GM19463 (cell line): ENCODE data around the gene AKAP13.
A peak's percentile ranks its signal among the peaks of the same experiment; 100 is the strongest.
"Not testable (repeated sequence)": the region's sequence is repeated elsewhere in the genome, so short reads cannot be mapped to it uniquely, and the experiment has no call there.

Experiments
- ATAC-seq: cut with Tn5 transposase; IDR thresholded peaks from one replicate; pipeline ENCODE4 v1.9.1; 2021; ENCODE audit warnings: mild to moderate bottlenecking, moderate library complexity; ENCODE audit not compliant: unreplicated experiment

The AKAP13 gene

GRCh38 chr15:85408270-85408746 is 27.9 kb downstream of the AKAP13 start:
- peak; percentile 58 for ATAC-seq

GRCh38 chr15:85412066-85412465 is 31.7 kb downstream of the AKAP13 start:
- ATAC-seq, result no peak

- peak; percentile 99 for ATAC-seq
Observed at GRCh38 chr15:85412956-85413854, 32.8 kb downstream of the AKAP13 start.

GRCh38 chr15:85414037-85414436 is 33.6 kb downstream of the AKAP13 start:
- no peak for ATAC-seq

- no peak for ATAC-seq
Observed at GRCh38 chr15:85414495-85414894, 34.1 kb downstream of the AKAP13 start.

GRCh38 chr15:85414991-85415390 is 34.6 kb downstream of the AKAP13 start:
- no peak for ATAC-seq

GRCh38 chr15:85415783-85416182 is 35.4 kb downstream of the AKAP13 start:
- no peak for ATAC-seq

- no peak for ATAC-seq
Observed at GRCh38 chr15:85417276-85417675, 36.9 kb downstream of the AKAP13 start.

GRCh38 chr15:85419161-85419560 is 38.8 kb downstream of the AKAP13 start:
- ATAC-seq, result no peak

- no peak for ATAC-seq
Observed at GRCh38 chr15:85421116-85421925, 40.9 kb downstream of the AKAP13 start.

GRCh38 chr15:85422607-85423006 is 42.2 kb downstream of the AKAP13 start:
- no peak for ATAC-seq

GRCh38 chr15:85423256-85423655 is 42.9 kb downstream of the AKAP13 start:
- no peak for ATAC-seq

DNA sequence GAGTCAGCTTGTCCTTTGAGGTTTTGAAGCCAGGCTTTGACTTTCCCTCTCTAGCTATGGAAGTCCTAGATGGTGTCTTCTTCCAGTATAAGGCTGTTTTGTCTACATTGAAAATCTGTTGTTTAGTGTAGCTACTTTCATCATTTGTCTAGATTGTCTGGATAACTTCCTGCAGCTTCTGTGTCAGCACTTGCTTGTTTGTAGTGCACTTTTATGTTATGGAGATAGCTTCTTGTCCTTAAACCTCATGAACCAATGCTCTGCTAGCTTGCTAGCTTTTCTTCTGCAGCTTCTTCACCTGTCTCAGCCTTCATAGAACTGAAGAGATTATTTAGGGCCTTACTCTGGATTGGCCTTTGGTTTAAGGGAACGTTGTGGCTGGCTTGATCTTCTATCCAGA is 43.8 kb downstream of the AKAP13 start:
- ATAC-seq, result no peak

- ATAC-seq, result no peak
Observed at GRCh38 chr15:85426481-85426880, 46.1 kb downstream of the AKAP13 start.

- no peak for ATAC-seq
Observed at GRCh38 chr15:85427286-85428028, 47.1 kb downstream of the AKAP13 start.

GRCh38 chr15:85429522-85429921 is 49.1 kb downstream of the AKAP13 start:
- ATAC-seq, result no peak

DNA sequence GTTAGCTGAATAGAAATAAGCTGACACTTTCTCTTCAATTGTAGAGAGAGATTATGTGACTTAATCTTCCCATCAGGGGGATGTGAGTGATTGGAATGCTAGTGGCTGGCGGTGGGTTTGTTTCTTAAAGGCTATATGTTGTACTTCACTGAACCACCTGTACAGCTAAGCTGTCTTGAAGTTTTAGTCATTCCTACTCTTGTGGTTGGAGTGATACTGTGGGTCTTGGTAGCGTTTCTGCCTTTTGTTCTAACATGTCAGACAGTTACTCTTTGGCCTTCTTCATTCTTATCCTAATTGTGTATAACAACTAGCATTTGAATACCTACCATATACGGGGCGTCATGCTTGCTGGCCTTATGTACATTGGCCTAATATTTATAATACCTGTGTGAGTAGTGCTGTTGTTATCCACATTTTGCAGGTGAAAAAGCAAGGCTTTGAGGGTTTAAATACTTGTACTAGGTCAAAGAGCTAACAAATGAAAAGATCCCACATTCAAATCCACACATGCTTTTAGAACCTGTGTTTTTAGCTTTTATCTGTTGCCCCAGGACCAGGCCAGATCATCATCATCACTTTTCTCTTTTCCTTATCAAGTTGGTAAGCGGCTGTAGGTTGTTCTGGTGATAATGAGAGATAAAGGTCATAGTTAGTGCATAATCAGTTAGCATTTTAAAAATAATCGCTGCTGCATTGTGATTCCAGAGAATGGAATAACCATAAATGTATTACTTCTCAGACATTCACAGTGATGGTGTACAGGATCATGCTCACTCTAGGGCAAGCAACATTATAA is 50.2 kb downstream of the AKAP13 start:
- peak; percentile 100 for ATAC-seq

DNA sequence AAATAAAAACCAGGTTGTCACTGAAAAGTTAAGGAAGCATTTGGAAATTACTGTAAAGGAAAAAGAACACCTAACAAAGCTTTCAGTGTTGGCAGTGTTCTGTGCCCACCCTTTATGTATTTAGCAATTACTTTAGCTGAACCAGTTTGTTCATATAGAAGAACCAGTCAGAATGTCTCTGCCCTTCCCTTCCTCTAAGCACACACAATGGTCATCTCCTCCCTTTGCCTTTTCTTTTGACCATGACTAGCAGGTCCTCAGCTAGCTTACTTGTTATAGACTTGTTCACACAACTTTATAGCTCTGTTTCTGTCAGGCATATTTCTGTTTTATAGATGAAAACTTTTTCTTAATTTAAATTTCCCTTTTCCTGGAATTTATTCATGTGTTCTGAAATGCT is 59.6 kb downstream of the AKAP13 start:
- ATAC-seq, result no peak

DNA sequence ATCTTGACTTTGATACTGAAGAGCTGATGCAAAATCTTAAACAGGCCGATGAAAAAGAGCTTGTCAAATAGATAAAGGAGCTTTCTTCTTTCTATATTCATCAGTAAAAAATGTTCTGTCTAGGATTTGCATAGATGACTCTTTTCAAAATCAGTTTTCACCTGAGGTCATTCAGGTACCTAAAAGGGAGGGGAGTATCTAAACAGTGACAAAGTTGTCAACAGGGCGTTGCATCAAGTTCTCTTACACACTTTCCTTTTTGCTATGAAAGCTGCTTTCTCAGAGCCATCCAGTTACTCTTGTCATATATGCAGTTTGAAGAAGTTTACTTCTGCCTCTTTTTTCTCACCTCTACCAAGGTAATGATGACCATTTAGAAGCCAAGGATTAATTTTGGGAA is 60.0 kb downstream of the AKAP13 start:
- ATAC-seq, result no peak

DNA sequence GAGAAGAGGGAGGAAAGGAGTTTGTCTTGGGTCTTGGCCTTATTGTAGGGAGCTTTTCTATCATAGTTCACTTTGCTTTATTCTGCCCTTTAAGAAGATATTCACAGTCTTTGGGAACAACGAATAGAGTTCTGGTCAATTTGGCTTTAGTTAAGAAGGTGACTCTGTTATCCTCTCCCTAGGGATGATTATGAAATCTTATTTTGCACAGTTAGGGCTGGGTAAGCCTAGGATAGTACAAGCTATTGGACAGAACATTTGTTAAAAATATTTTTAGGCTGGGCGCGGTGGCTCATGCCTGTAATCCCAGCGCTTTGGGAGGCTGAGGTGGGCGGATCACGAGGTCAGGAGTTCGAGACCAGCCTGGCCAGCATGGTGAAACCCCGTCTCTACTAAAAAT is 61.5 kb downstream of the AKAP13 start:
- not testable (repeated sequence) for ATAC-seq
